GM23338 (cell line): ENCODE data around the gene JAGN1.

Experiments
- CREB1 ChIP-seq: fragments of 250-450 bp; sonication (Bioruptor Pico); IDR thresholded peaks from 2 replicates; pipeline ENCODE4 v1.5.0; 2020; ENCODE audit warnings: low read depth, mild to moderate bottlenecking, moderate library complexity
- CTCF ChIP-seq, 2 experiments: fragments of 200-600 bp in 1 of 2; sonication (generic) in 1 of 2; conservative IDR thresholded peaks; 2 replicates each; pipeline versions ENCODE4 v1.5.1 to v1.6.1; 2016 to 2017; ENCODE audit warnings: antibody characterized with exemption in 2 of 2, low read depth in 2 of 2, mild to moderate bottlenecking in 2 of 2, moderate library complexity in 1 of 2
- POLR2AphosphoS5 ChIP-seq: IDR thresholded peaks from 2 replicates; pipeline ENCODE4 v1.6.1; 2016; ENCODE audit warnings: antibody characterized with exemption, low read depth

GRCh38 chr3:9901967-9902366 is 11.6 kb downstream of the JAGN1 start:
- TF ChIP-seq POLR2AphosphoS5, result no peak
- no peak for TF ChIP-seq CTCF (conservative IDR thresholded peaks at IDR 0.05; ENCODE audit: low read depth in 2 of 2)
- TF ChIP-seq CREB1 (CRISPR knock-in tag), result no peak
